GM10266 (cell line): Measurements from ENCODE around the gene CDH5.

Experiments used
- DNase-seq: peaks from one replicate; pipeline ENCODE4 v3.0.0; 2012; ENCODE audit errors: extremely low spot score
- TF ChIP-seq, protein P1 (sequence below): IDR thresholded peaks from 2 replicates; pipeline ENCODE4 v1.5.1; 2012; ENCODE audit warnings: mild to moderate bottlenecking, low read depth; ENCODE audit not compliant: control insufficient read depth, insufficient read depth; ENCODE audit errors: missing control alignments

Gene CDH5

DNA sequence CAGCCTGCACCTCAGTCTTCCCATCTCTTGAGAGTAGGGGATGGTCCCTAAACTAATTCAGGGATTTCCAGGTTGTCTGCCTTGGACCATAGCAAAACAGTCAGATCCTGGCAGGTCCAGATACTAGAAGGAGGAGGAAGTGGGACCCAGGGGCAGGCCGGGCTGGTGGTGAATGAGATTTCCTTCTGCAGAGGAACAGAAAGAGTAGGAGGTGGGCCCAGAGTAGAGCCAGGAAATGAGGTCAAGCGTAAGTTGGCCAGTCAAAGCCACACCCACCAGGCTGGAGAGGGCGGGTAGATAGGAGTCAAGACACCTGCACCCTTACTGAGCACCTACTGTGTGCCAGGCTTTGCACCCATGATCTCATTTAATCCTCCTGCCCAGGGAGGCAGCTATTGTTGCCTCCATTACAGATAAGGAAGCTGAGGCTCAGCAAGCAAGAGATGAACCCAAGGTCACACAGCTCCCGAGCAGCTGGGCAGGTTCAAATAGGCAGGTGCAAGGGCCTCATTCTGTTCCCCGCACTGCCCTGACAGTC is 2.6 kb downstream of the CDH5 start:
- TF ChIP-seq, protein P1, sequence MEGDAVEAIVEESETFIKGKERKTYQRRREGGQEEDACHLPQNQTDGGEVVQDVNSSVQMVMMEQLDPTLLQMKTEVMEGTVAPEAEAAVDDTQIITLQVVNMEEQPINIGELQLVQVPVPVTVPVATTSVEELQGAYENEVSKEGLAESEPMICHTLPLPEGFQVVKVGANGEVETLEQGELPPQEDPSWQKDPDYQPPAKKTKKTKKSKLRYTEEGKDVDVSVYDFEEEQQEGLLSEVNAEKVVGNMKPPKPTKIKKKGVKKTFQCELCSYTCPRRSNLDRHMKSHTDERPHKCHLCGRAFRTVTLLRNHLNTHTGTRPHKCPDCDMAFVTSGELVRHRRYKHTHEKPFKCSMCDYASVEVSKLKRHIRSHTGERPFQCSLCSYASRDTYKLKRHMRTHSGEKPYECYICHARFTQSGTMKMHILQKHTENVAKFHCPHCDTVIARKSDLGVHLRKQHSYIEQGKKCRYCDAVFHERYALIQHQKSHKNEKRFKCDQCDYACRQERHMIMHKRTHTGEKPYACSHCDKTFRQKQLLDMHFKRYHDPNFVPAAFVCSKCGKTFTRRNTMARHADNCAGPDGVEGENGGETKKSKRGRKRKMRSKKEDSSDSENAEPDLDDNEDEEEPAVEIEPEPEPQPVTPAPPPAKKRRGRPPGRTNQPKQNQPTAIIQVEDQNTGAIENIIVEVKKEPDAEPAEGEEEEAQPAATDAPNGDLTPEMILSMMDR: no peak
- DNase-seq: peak; percentile 23

GRCh38 chr16:66370786-66371684 is 4.5 kb downstream of the CDH5 start:
- TF ChIP-seq, protein P1: no peak

GRCh38 chr16:66372078-66372897 is 5.8 kb downstream of the CDH5 start:
- TF ChIP-seq, protein P1: no peak
- DNase-seq: no peak

More at GRCh38 chr16:66370786-66371684, 4.5 kb downstream of the CDH5 start:
- no peak for DNase-seq

DNA sequence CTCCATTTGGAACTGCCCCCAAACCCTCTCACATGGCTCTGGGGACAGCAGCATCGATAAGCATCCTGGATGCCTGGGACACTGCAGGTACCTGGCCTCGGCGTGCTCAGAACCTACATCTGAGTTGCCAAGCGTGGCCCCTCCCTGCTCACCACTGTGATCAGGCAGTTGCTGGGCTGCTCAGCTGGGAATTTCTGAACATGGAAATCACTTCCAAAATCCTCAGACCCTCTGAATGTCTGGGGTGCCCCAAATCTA is 6.3 kb downstream of the CDH5 start:
- DNase-seq: no peak

GRCh38 chr16:66373667-66374066 is 7.2 kb downstream of the CDH5 start:
- TF ChIP-seq, protein P1: no peak
- no peak for DNase-seq

More for the DNA sequence above, 6.3 kb downstream of the CDH5 start:
- TF ChIP-seq, protein P1: no peak

GRCh38 chr16:66374176-66374575 is 7.7 kb downstream of the CDH5 start:
- DNase-seq: no peak
- TF ChIP-seq, protein P1: no peak
